ENCODE results near the gene FBXO38.

FBXO38 gene

GRCh38 chr5:148374690-148375360 lies 8.9 kb upstream of the FBXO38 start:
- Mint-ChIP-seq H3K9me3 (peaks cover 8 to 12% of the 10 kb centered on the region in 2 donors), H3K27ac (no peak overlapping the region), H3K4me1 (no peaks in the 10 kb centered on the region), H3K36me3 (peaks cover 24 to 38% of the 10 kb centered on the region in 2 donors), H3K27me3 (no peaks in the 10 kb centered on the region), H3K4me3 (no peak overlapping the region)
- peak; percentile 59 to 63 for ATAC-seq (replicated peaks)
- no peak for DNase-seq

GRCh38 chr5:148376198-148376597 lies 7.6 kb upstream of the FBXO38 start:
- H3K4me3 Mint-ChIP-seq, result no peak overlapping the region
- peaks cover 8 to 12% of the 10 kb centered on the region in 2 donors for H3K9me3 Mint-ChIP-seq
- no peak for DNase-seq
- no peaks in the 10 kb centered on the region for H3K4me1 Mint-ChIP-seq
- H3K27ac Mint-ChIP-seq, result no peak overlapping the region
- peaks cover 26 to 38% of the 10 kb centered on the region in 2 donors for H3K36me3 Mint-ChIP-seq
- ATAC-seq (replicated peaks), result no peak
- no peaks in the 10 kb centered on the region for H3K27me3 Mint-ChIP-seq

GRCh38 chr5:148378670-148379069 lies 5.1 kb upstream of the FBXO38 start:
- Mint-ChIP-seq H3K27ac (no peak overlapping the region), H3K36me3 (peaks cover 22 to 29% of the 10 kb centered on the region in 2 donors), H3K4me1 (peaks cover 2 to 6% of the 10 kb centered on the region in 2 donors), H3K27me3 (no peaks in the 10 kb centered on the region), H3K4me3 (no peak overlapping the region), H3K9me3 (peaks cover 8 to 12% of the 10 kb centered on the region in 2 donors)
- ATAC-seq (replicated peaks) (no peak), DNase-seq (no peak)

GRCh38 chr5:148379340-148379739 lies 4.4 kb upstream of the FBXO38 start:
- Mint-ChIP-seq H3K36me3 (peaks cover 22 to 30% of the 10 kb centered on the region in 2 donors), H3K27ac (no peak overlapping the region), H3K9me3 (peaks cover 8 to 12% of the 10 kb centered on the region in 2 donors), H3K4me1 (peaks cover 2 to 10% of the 10 kb centered on the region in 2 donors), H3K27me3 (no peaks in the 10 kb centered on the region), H3K4me3 (no peak overlapping the region)
- ATAC-seq (replicated peaks) (no peak), DNase-seq (no peak)

- Mint-ChIP-seq H3K9me3 (peaks cover 8 to 12% of the 10 kb centered on the region in 2 donors), H3K36me3 (peaks cover 25 to 32% of the 10 kb centered on the region in 2 donors), H3K4me3 (no peak overlapping the region)
Observed at GRCh38 chr5:148381906-148382305, 1.9 kb upstream of the FBXO38 start.

GRCh38 chr5:148382961-148383360 lies 797 bp upstream of the FBXO38 start:
- Mint-ChIP-seq H3K4me3 (peak overlapping the region; percentile 79 to 82), H3K27ac (peak overlapping the region; percentile 98), H3K36me3 (peaks cover 24 to 28% of the 10 kb centered on the region in 2 donors), H3K9me3 (peaks cover 8% of the 10 kb centered on the region in 2 donors), H3K27me3 (no peaks in the 10 kb centered on the region), H3K4me1 (peaks cover 20 to 44% of the 10 kb centered on the region in 2 donors)
- DNase-seq, result no peak
- ATAC-seq (replicated peaks), result no peak

More at GRCh38 chr5:148381906-148382305, 1.9 kb upstream of the FBXO38 start:
- peaks cover 16 to 33% of the 10 kb centered on the region in 2 donors for H3K4me1 Mint-ChIP-seq
- DNase-seq, result no peak
- ATAC-seq (replicated peaks), result no peak
- H3K27ac Mint-ChIP-seq, result no peak overlapping the region
- H3K27me3 Mint-ChIP-seq, result no peaks in the 10 kb centered on the region

- peaks cover 27 to 53% of the 10 kb centered on the region in 2 donors for H3K4me1 Mint-ChIP-seq
- ATAC-seq (replicated peaks) (peak; percentile 36 to 40), DNase-seq (no peak)
- H3K27me3 Mint-ChIP-seq, result no peaks in the 10 kb centered on the region
- H3K4me3 Mint-ChIP-seq, result peak overlapping the region; percentile 79 to 82
- H3K36me3 Mint-ChIP-seq, result peaks cover 15 to 21% of the 10 kb centered on the region in 2 donors
- H3K9me3 Mint-ChIP-seq, result no peaks in the 10 kb centered on the region
- H3K27ac Mint-ChIP-seq, result peak overlapping the region; percentile 98
Observed at GRCh38 chr5:148384380-148384737, 601 bp downstream of the FBXO38 start.

- H3K36me3 Mint-ChIP-seq, result peaks cover 15 to 21% of the 10 kb centered on the region in 2 donors
- peaks cover 27 to 53% of the 10 kb centered on the region in 2 donors for H3K4me1 Mint-ChIP-seq
- H3K4me3 Mint-ChIP-seq, result peak overlapping the region; percentile 68 to 82
- DNase-seq (no peak), ATAC-seq (replicated peaks) (no peak)
- no peaks in the 10 kb centered on the region for H3K9me3 Mint-ChIP-seq
- H3K27ac Mint-ChIP-seq, result peak overlapping the region; percentile 37
- no peaks in the 10 kb centered on the region for H3K27me3 Mint-ChIP-seq
Observed at GRCh38 chr5:148385094-148385493, 1.3 kb downstream of the FBXO38 start.

GRCh38 chr5:148386041-148386440 lies 2.3 kb downstream of the FBXO38 start:
- H3K4me3 Mint-ChIP-seq, result no peak overlapping the region
- H3K9me3 Mint-ChIP-seq, result no peaks in the 10 kb centered on the region
- peaks cover 31 to 57% of the 10 kb centered on the region in 2 donors for H3K4me1 Mint-ChIP-seq
- H3K27ac Mint-ChIP-seq, result no peak overlapping the region
- no peak for DNase-seq
- H3K36me3 Mint-ChIP-seq, result peaks cover 14 to 22% of the 10 kb centered on the region in 2 donors
- H3K27me3 Mint-ChIP-seq, result no peaks in the 10 kb centered on the region
- no peak for ATAC-seq (replicated peaks)

- Mint-ChIP-seq H3K4me1 (peaks cover 38 to 68% of the 10 kb centered on the region in 2 donors), H3K4me3 (no peak overlapping the region), H3K36me3 (peaks cover 17 to 28% of the 10 kb centered on the region in 2 donors), H3K27me3 (no peaks in the 10 kb centered on the region), H3K9me3 (no peaks in the 10 kb centered on the region), H3K27ac (no peak overlapping the region)
- DNase-seq (no peak), ATAC-seq (replicated peaks) (no peak)
Observed at GRCh38 chr5:148387325-148387724, 3.6 kb downstream of the FBXO38 start.

- H3K4me1 Mint-ChIP-seq, result peaks cover 44 to 73% of the 10 kb centered on the region in 2 donors
- no peak overlapping the region for H3K4me3 Mint-ChIP-seq
- H3K36me3 Mint-ChIP-seq, result peaks cover 24 to 32% of the 10 kb centered on the region in 2 donors
- DNase-seq (no peak), ATAC-seq (replicated peaks) (no peak)
- H3K27me3 Mint-ChIP-seq, result no peaks in the 10 kb centered on the region
- H3K27ac Mint-ChIP-seq, result no peak overlapping the region
- H3K9me3 Mint-ChIP-seq, result no peaks in the 10 kb centered on the region
Observed at GRCh38 chr5:148388696-148389095, 4.9 kb downstream of the FBXO38 start.

- Mint-ChIP-seq H3K27me3 (no peaks in the 10 kb centered on the region), H3K27ac (peak overlapping the region; percentile 3), H3K4me1 (peaks cover 37 to 57% of the 10 kb centered on the region in 2 donors), H3K4me3 (no peak overlapping the region), H3K9me3 (no peaks in the 10 kb centered on the region), H3K36me3 (peaks cover 23 to 31% of the 10 kb centered on the region in 2 donors)
- DNase-seq (no peak), ATAC-seq (replicated peaks) (no peak)
Observed at GRCh38 chr5:148390914-148391313, 7.2 kb downstream of the FBXO38 start.

GRCh38 chr5:148391422-148391821 lies 7.7 kb downstream of the FBXO38 start:
- Mint-ChIP-seq H3K27me3 (no peaks in the 10 kb centered on the region), H3K9me3 (no peaks in the 10 kb centered on the region), H3K4me3 (no peak overlapping the region), H3K36me3 (peaks cover 23 to 31% of the 10 kb centered on the region in 2 donors), H3K4me1 (peaks cover 35 to 52% of the 10 kb centered on the region in 2 donors), H3K27ac (no peak overlapping the region)
- DNase-seq (no peak), ATAC-seq (replicated peaks) (no peak)

GRCh38 chr5:148393390-148393741 lies 9.6 kb downstream of the FBXO38 start:
- Mint-ChIP-seq H3K27me3 (no peaks in the 10 kb centered on the region), H3K27ac (no peak overlapping the region), H3K4me3 (no peak overlapping the region), H3K9me3 (no peaks in the 10 kb centered on the region), H3K36me3 (peaks cover 28 to 32% of the 10 kb centered on the region in 2 donors), H3K4me1 (peaks cover 33 to 46% of the 10 kb centered on the region in 2 donors)
- DNase-seq (no peak), ATAC-seq (replicated peaks) (no peak)

- H3K27ac Mint-ChIP-seq, result no peak overlapping the region
- H3K36me3 Mint-ChIP-seq, result peaks cover 29 to 36% of the 10 kb centered on the region in 2 donors
- no peak overlapping the region for H3K4me3 Mint-ChIP-seq
- ATAC-seq (replicated peaks) (no peak), DNase-seq (no peak)
- H3K27me3 Mint-ChIP-seq, result no peaks in the 10 kb centered on the region
- peaks cover 35 to 51% of the 10 kb centered on the region in 2 donors for H3K4me1 Mint-ChIP-seq
- H3K9me3 Mint-ChIP-seq, result no peaks in the 10 kb centered on the region
Observed at GRCh38 chr5:148394587-148395019, 10.8 kb downstream of the FBXO38 start.

All from stimulated activated naive B cell treated with anti-CD40 and anti-IgM and Interleukin-4, amounts not matched to agents 10 μg/mL and 1 μg/mL and 100 μg/mL, for 72 hours (primary cell).